ENCODE results near the gene PROM1. TPM values are rescaled to one million over a fixed set of nuclear protein-coding genes. Genes with fewer than 3 reads are reported as not detected.

PROM1 gene
- total and polyA plus RNA-seq, 4 experiments from 2014 or later: not detected

GRCh38 chr4:16051980-16052379 lies 31.8 kb downstream of the PROM1 start:
- Mint-ChIP-seq H3K27me3 (peaks cover 15 to 29% of the 10 kb centered on the region in 2 donors), H3K27ac (peak overlapping the region in 1 of 7 donors; percentile 58), H3K36me3 (no peaks in the 10 kb centered on the region), H3K9me3 (no peaks in the 10 kb centered on the region), H3K4me1 (no peaks in the 10 kb centered on the region), H3K4me3 (no peak overlapping the region)
- no peaks in the 10 kb centered on the region for H3K27me3 ChIP-seq (ENCODE audit: insufficient read depth, low read length)
- no peaks in the 10 kb centered on the region for H3K4me1 ChIP-seq (ENCODE audit: insufficient read depth, low read length)
- no peaks in the 10 kb centered on the region for H3K9me3 ChIP-seq (ENCODE audit: control insufficient read depth in 1 of 2, low read length in 2 of 2)
- intact Hi-C loops (cut with micrococcal nuclease): no loop called here
- H3K4me3 ChIP-seq (ENCODE audit: low read length in 2 of 2): no peak overlapping the region
- no peaks in the 10 kb centered on the region for H3K36me3 ChIP-seq (ENCODE audit: insufficient read depth, low read length)
- ChIA-PET CTCF (ENCODE audit: partially characterized antibody) (no interaction called here), POLR2A (ENCODE audit: partially characterized antibody) (no interaction called here)
- DNase-seq: no peak
- no peak overlapping the region for H3K27ac ChIP-seq (ENCODE audit: low read depth, low read length)

GRCh38 chr4:16051132-16051531 lies 32.7 kb downstream of the PROM1 start:
- Mint-ChIP-seq H3K4me1 (no peaks in the 10 kb centered on the region), H3K27me3 (peaks cover 14 to 24% of the 10 kb centered on the region in 2 donors), H3K4me3 (no peak overlapping the region), H3K9me3 (no peaks in the 10 kb centered on the region), H3K36me3 (no peaks in the 10 kb centered on the region), H3K27ac (no peak overlapping the region)
- intact Hi-C loops (cut with micrococcal nuclease): no loop called here
- H3K4me1 ChIP-seq (ENCODE audit: insufficient read depth, low read length): no peaks in the 10 kb centered on the region
- CTCF ChIA-PET (ENCODE audit: partially characterized antibody): no interaction called here
- H3K4me3 ChIP-seq (ENCODE audit: low read length in 2 of 2): no peak overlapping the region
- POLR2A ChIA-PET (ENCODE audit: partially characterized antibody): no interaction called here
- DNase-seq: no peak
- H3K36me3 ChIP-seq (ENCODE audit: insufficient read depth, low read length): no peaks in the 10 kb centered on the region
- H3K27me3 ChIP-seq (ENCODE audit: insufficient read depth, low read length): no peaks in the 10 kb centered on the region
- H3K9me3 ChIP-seq (ENCODE audit: control insufficient read depth in 1 of 2, low read length in 2 of 2): no peaks in the 10 kb centered on the region
- H3K27ac ChIP-seq (ENCODE audit: low read depth, low read length): no peak overlapping the region

- Mint-ChIP-seq H3K36me3 (no peaks in the 10 kb centered on the region), H3K27ac (no peak overlapping the region), H3K27me3 (peaks cover 10 to 20% of the 10 kb centered on the region in 2 donors), H3K4me1 (no peaks in the 10 kb centered on the region), H3K9me3 (no peaks in the 10 kb centered on the region), H3K4me3 (no peak overlapping the region)
- DNase-seq: no peak
- Histone ChIP-seq H3K4me1 (ENCODE audit: insufficient read depth, low read length) (no peaks in the 10 kb centered on the region), H3K4me3 (ENCODE audit: low read length in 2 of 2) (no peak overlapping the region), H3K9me3 (ENCODE audit: control insufficient read depth in 1 of 2, low read length in 2 of 2) (no peaks in the 10 kb centered on the region), H3K27me3 (ENCODE audit: insufficient read depth, low read length) (no peaks in the 10 kb centered on the region), H3K27ac (ENCODE audit: low read depth, low read length) (no peak overlapping the region), H3K36me3 (ENCODE audit: insufficient read depth, low read length) (no peaks in the 10 kb centered on the region)
- ChIA-PET POLR2A (ENCODE audit: partially characterized antibody) (no interaction called here), CTCF (ENCODE audit: partially characterized antibody) (no interaction called here)
- intact Hi-C loops (cut with micrococcal nuclease): no loop called here
These were observed 33.2 kb downstream of the PROM1 start for GRCh38 chr4:16050669-16051068.

- no peak overlapping the region for H3K4me3 ChIP-seq (ENCODE audit: low read length in 2 of 2)
- no peaks in the 10 kb centered on the region for H3K9me3 Mint-ChIP-seq
- DNase-seq: no peak
- CTCF ChIA-PET (ENCODE audit: partially characterized antibody): interaction anchor here (1.0 kb wide), 1 partner anchor 396 kb away, joined by 3 read pairs; no protein-coding TSS in a partner anchor
- H3K27me3 ChIP-seq (ENCODE audit: insufficient read depth, low read length): no peaks in the 10 kb centered on the region
- H3K4me1 ChIP-seq (ENCODE audit: insufficient read depth, low read length): no peaks in the 10 kb centered on the region
- H3K4me1 Mint-ChIP-seq: no peaks in the 10 kb centered on the region
- POLR2A ChIA-PET (ENCODE audit: partially characterized antibody): no interaction called here
- H3K36me3 ChIP-seq (ENCODE audit: insufficient read depth, low read length): no peaks in the 10 kb centered on the region
- no peaks in the 10 kb centered on the region for H3K9me3 ChIP-seq (ENCODE audit: control insufficient read depth in 1 of 2, low read length in 2 of 2)
- intact Hi-C loops (cut with micrococcal nuclease): no loop called here
- H3K36me3 Mint-ChIP-seq: no peaks in the 10 kb centered on the region
- H3K27ac ChIP-seq (ENCODE audit: low read depth, low read length): no peak overlapping the region
- H3K27ac Mint-ChIP-seq: no peak overlapping the region
- H3K4me3 Mint-ChIP-seq: no peak overlapping the region
- peaks cover under 1 to 10% of the 10 kb centered on the region in 2 donors for H3K27me3 Mint-ChIP-seq
These were observed 35.0 kb downstream of the PROM1 start for GRCh38 chr4:16048619-16049419.

DNA sequence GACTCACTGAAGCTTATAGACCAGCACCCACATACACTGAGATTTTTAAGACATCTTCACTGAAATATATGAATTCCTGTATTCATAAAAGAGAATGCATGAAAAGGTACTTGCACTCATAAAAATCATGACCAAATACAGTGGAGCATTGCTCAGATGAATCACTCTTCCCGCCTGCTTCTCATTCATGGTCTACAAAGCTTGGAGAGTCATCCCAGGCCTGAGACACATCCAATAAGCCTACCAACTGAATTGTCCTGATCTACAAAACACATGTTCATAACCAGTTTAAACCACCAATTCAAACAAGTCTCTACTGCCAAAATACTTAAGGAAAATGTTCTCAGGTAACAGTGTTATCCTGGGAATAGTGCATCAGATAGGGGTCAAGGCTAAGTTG lies 38.1 kb downstream of the PROM1 start:
- Histone ChIP-seq H3K4me3 (ENCODE audit: low read length in 2 of 2) (no peak overlapping the region), H3K4me1 (ENCODE audit: insufficient read depth, low read length) (no peaks in the 10 kb centered on the region), H3K27ac (ENCODE audit: low read depth, low read length) (no peak overlapping the region), H3K27me3 (ENCODE audit: insufficient read depth, low read length) (no peaks in the 10 kb centered on the region), H3K9me3 (ENCODE audit: control insufficient read depth in 1 of 2, low read length in 2 of 2) (no peaks in the 10 kb centered on the region), H3K36me3 (ENCODE audit: insufficient read depth, low read length) (no peaks in the 10 kb centered on the region)
- Mint-ChIP-seq H3K27ac (no peak overlapping the region), H3K27me3 (peaks cover 3 to 5% of the 10 kb centered on the region in 2 donors), H3K9me3 (no peaks in the 10 kb centered on the region), H3K36me3 (no peaks in the 10 kb centered on the region), H3K4me1 (no peaks in the 10 kb centered on the region), H3K4me3 (no peak overlapping the region)
- ChIA-PET POLR2A (ENCODE audit: partially characterized antibody) (no interaction called here), CTCF (ENCODE audit: partially characterized antibody) (no interaction called here)
- intact Hi-C loops (cut with micrococcal nuclease): no loop called here
- no peak for DNase-seq

- no peaks in the 10 kb centered on the region for H3K9me3 Mint-ChIP-seq
- Histone ChIP-seq H3K9me3 (ENCODE audit: control insufficient read depth in 1 of 2, low read length in 2 of 2) (no peaks in the 10 kb centered on the region), H3K36me3 (ENCODE audit: insufficient read depth, low read length) (no peaks in the 10 kb centered on the region), H3K4me1 (ENCODE audit: insufficient read depth, low read length) (no peaks in the 10 kb centered on the region), H3K4me3 (ENCODE audit: low read length in 2 of 2) (no peak overlapping the region), H3K27me3 (ENCODE audit: insufficient read depth, low read length) (no peaks in the 10 kb centered on the region), H3K27ac (ENCODE audit: low read depth, low read length) (no peak overlapping the region)
- intact Hi-C loops (cut with micrococcal nuclease): no loop called here
- DNase-seq: no peak
- no peak overlapping the region for H3K4me3 Mint-ChIP-seq
- CTCF ChIA-PET (ENCODE audit: partially characterized antibody): no interaction called here
- peaks cover 5% of the 10 kb centered on the region in 2 donors for H3K27me3 Mint-ChIP-seq
- POLR2A ChIA-PET (ENCODE audit: partially characterized antibody): no interaction called here
- H3K4me1 Mint-ChIP-seq: no peaks in the 10 kb centered on the region
- H3K36me3 Mint-ChIP-seq: no peaks in the 10 kb centered on the region
- no peak overlapping the region for H3K27ac Mint-ChIP-seq
These were observed 40.0 kb downstream of the PROM1 start for GRCh38 chr4:16043642-16044498.

DNA sequence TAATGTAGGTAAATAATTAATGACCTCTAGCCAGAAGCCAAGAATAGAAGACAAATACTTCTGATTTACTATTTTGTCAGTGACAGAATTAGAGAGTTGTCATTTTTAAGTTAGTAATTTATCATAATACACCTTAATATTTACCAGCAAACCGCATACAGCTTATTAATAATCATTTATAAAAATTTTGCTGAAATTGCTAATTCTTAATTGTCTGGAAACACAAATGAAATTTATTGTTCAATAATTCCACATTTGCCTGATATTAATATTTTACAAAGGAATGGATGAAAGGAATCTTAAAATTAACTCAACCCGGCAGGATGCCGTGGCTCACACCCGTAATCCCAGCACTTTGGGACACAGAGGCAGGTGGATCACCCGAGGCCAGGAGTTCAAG lies 44.7 kb downstream of the PROM1 start:
- H3K4me3 ChIP-seq (ENCODE audit: low read length in 2 of 2): no peak overlapping the region
- Mint-ChIP-seq H3K4me3 (no peak overlapping the region), H3K4me1 (no peaks in the 10 kb centered on the region), H3K36me3 (no peaks in the 10 kb centered on the region), H3K27me3 (peaks cover 5 to 8% of the 10 kb centered on the region in 2 donors), H3K27ac (no peak overlapping the region), H3K9me3 (no peaks in the 10 kb centered on the region)
- H3K4me1 ChIP-seq (ENCODE audit: insufficient read depth, low read length): no peaks in the 10 kb centered on the region
- intact Hi-C loops (cut with micrococcal nuclease): no loop called here
- no peaks in the 10 kb centered on the region for H3K27me3 ChIP-seq (ENCODE audit: insufficient read depth, low read length)
- no peaks in the 10 kb centered on the region for H3K9me3 ChIP-seq (ENCODE audit: control insufficient read depth in 1 of 2, low read length in 2 of 2)
- no peak overlapping the region for H3K27ac ChIP-seq (ENCODE audit: low read depth, low read length)
- POLR2A ChIA-PET (ENCODE audit: partially characterized antibody): no interaction called here
- CTCF ChIA-PET (ENCODE audit: partially characterized antibody): no interaction called here
- H3K36me3 ChIP-seq (ENCODE audit: insufficient read depth, low read length): no peaks in the 10 kb centered on the region
- no peak for DNase-seq

Data from CD4-positive, alpha-beta memory T cell (primary cell).